HEK293 (cell line): ENCODE measurements around the gene DGKQ.
A peak's percentile ranks its signal among the peaks of the same experiment; 100 is the strongest.

ENCODE experiments used
- CTCF ChIA-PET: fragments of 350-600 bp; formaldehyde crosslinking; extraction: SDS; loops from one replicate; lab custom pipeline; 2021; ENCODE audit warnings: antibody characterized with exemption; lab: Yijun Ruan, JAX
- POLR2A ChIA-PET: fragments of 300-600 bp; formaldehyde crosslinking; extraction: SDS; loops from one replicate; lab custom pipeline; 2020; ENCODE audit warnings: antibody characterized with exemption, inconsistent platforms; lab: Yijun Ruan, JAX
- H3K27ac ChIP-seq: fragments of 200-500 bp; sonication (Bioruptor generic); 2 replicates; pipeline ENCODE4 v1.5.1; 2014; ENCODE audit warnings: low read depth, low read length, control low read depth, inconsistent platforms; ENCODE audit errors: extremely low read depth
- H3K36me3 ChIP-seq, 2 experiments: fragments of 200-500 bp in 1 of 2; sonication (Bioruptor generic) in 1 of 2; 1 replicate in 1 of 2; 2 replicates in 1 of 2; pipeline ENCODE4 v1.5.1; 2014 to 2017; ENCODE audit warnings: inconsistent platforms in 2 of 2, low read length in 2 of 2; ENCODE audit not compliant: control insufficient read depth in 2 of 2, insufficient read depth in 1 of 2
- H3K4me1 ChIP-seq: fragments of 200-500 bp; sonication (Bioruptor generic); 2 replicates; pipeline ENCODE4 v1.5.1; 2014; ENCODE audit warnings: mild to moderate bottlenecking, low read length, inconsistent platforms; ENCODE audit not compliant: control insufficient read depth, insufficient read depth
- H3K4me3 ChIP-seq: 2 replicates; pipeline ENCODE4 v1.5.1; 2011; ENCODE audit warnings: low read depth, mild to moderate bottlenecking, control low read depth, low read length, moderate library complexity
- H3K9me3 ChIP-seq: fragments of 200-500 bp; sonication (Bioruptor generic); 2 replicates; pipeline ENCODE4 v1.5.1; 2014; ENCODE audit warnings: low read depth, low read length, inconsistent platforms; ENCODE audit not compliant: control insufficient read depth, insufficient read depth
- KLF16 ChIP-seq: fragments of 450-650 bp; formaldehyde crosslinking; IDR thresholded peaks from 2 replicates; pipeline ENCODE4 v1.5.1; 2017; ENCODE audit warnings: missing biosample characterization, missing genetic modification characterization
- REPIN1 ChIP-seq: fragments of 450-650 bp; formaldehyde crosslinking; IDR thresholded peaks from 2 replicates; pipeline ENCODE4 v1.5.1; 2017; ENCODE audit warnings: missing biosample characterization, missing genetic modification characterization, low read depth
- TCF7L2 ChIP-seq: IDR thresholded peaks from 2 replicates; pipeline ENCODE4 v1.6.1; 2011; ENCODE audit warnings: low read depth, mild to moderate bottlenecking, inconsistent platforms, low read length, moderate library complexity, borderline replicate concordance
- ZBTB20 ChIP-seq: fragments of 450-650 bp; formaldehyde crosslinking; IDR thresholded peaks from 2 replicates; pipeline ENCODE4 v1.5.1; 2016; ENCODE audit warnings: missing biosample characterization, missing genetic modification characterization
- ZBTB49 ChIP-seq: fragments of 450-650 bp; formaldehyde crosslinking; IDR thresholded peaks from 2 replicates; pipeline ENCODE4 v1.5.1; 2016; ENCODE audit warnings: missing biosample characterization, missing genetic modification characterization, low read depth
- ZIC2 ChIP-seq: fragments of 450-650 bp; formaldehyde crosslinking; IDR thresholded peaks from 2 replicates; pipeline ENCODE4 v1.5.1; 2016; ENCODE audit warnings: missing biosample characterization, missing genetic modification characterization
- ZNF302 ChIP-seq: fragments of 450-650 bp; formaldehyde crosslinking; IDR thresholded peaks from 2 replicates; pipeline ENCODE4 v1.5.1; 2016; ENCODE audit warnings: missing biosample characterization, missing genetic modification characterization, low read depth
- ZNF426 ChIP-seq: fragments of 450-650 bp; formaldehyde crosslinking; IDR thresholded peaks from 2 replicates; pipeline ENCODE4 v1.5.1; 2017; ENCODE audit warnings: missing biosample characterization, missing genetic modification characterization, mild to moderate bottlenecking, inconsistent platforms, moderate library complexity
- ZNF449 ChIP-seq: fragments of 450-650 bp; formaldehyde crosslinking; IDR thresholded peaks from 2 replicates; pipeline ENCODE4 v1.5.1; 2017; ENCODE audit warnings: missing biosample characterization, mild to moderate bottlenecking, missing genetic modification characterization, moderate library complexity
- ZNF501 ChIP-seq: fragments of 450-650 bp; formaldehyde crosslinking; IDR thresholded peaks from 2 replicates; pipeline ENCODE4 v1.5.1; 2016; ENCODE audit warnings: missing biosample characterization, missing genetic modification characterization
- ZNF555 ChIP-seq: fragments of 450-650 bp; formaldehyde crosslinking; conservative IDR thresholded peaks from 2 replicates; pipeline ENCODE4 v1.5.1; 2017; ENCODE audit warnings: missing biosample characterization, mild to moderate bottlenecking, missing genetic modification characterization, inconsistent platforms
- ZNF596 ChIP-seq: fragments of 450-650 bp; IDR thresholded peaks from 2 replicates; pipeline ENCODE4 v1.5.0; 2018; ENCODE audit warnings: missing biosample characterization, mild to moderate bottlenecking, missing genetic modification characterization, moderate library complexity
- ZNF624 ChIP-seq: fragments of 450-650 bp; formaldehyde crosslinking; IDR thresholded peaks from 2 replicates; pipeline ENCODE4 v1.5.1; 2017; ENCODE audit warnings: missing biosample characterization, missing genetic modification characterization
- ZNF654 ChIP-seq: fragments of 450-650 bp; formaldehyde crosslinking; IDR thresholded peaks from 2 replicates; pipeline ENCODE4 v1.5.1; 2016; ENCODE audit warnings: low read depth, missing biosample characterization, missing genetic modification characterization
- ZNF660 ChIP-seq: fragments of 450-650 bp; IDR thresholded peaks from 2 replicates; pipeline ENCODE4 v1.5.1; 2018; ENCODE audit warnings: missing biosample characterization, mild to moderate bottlenecking, missing genetic modification characterization
- TF ChIP-seq, protein P1 (sequence below): fragments of 450-650 bp; formaldehyde crosslinking; IDR thresholded peaks from 2 replicates; pipeline ENCODE4 v1.5.1; 2016; ENCODE audit warnings: missing biosample characterization, missing genetic modification characterization
- TF ChIP-seq, protein P2 (sequence below): fragments of 450-650 bp; formaldehyde crosslinking; conservative IDR thresholded peaks from 2 replicates; pipeline ENCODE4 v1.5.1; 2016; ENCODE audit warnings: low read depth, missing biosample characterization, missing genetic modification characterization
- TF ChIP-seq, protein P3 (sequence below): fragments of 450-650 bp; formaldehyde crosslinking; IDR thresholded peaks from 2 replicates; pipeline ENCODE4 v1.5.1; 2016; ENCODE audit warnings: missing biosample characterization, missing genetic modification characterization

The DGKQ gene

GRCh38 chr4:992297-993110 is 19.1 kb upstream of the DGKQ start:
- POLR2A ChIA-PET = no interaction called here
- Histone ChIP-seq H3K27ac (no peak overlapping the region), H3K4me1 (no peaks in the 10 kb centered on the region; the same call in 1 of the 2 replicates), H3K36me3 (peaks cover 0 to 4% of the 10 kb centered on the region in 2 experiments; a peak in 1 of 3 replicates), H3K9me3 (no peaks in the 10 kb centered on the region), H3K4me3 (no peak overlapping the region)
- TF ChIP-seq ZNF302 (tag by site-specific recombination) (no peak), ZNF449 (tag by site-specific recombination) (peak; percentile 80), ZIC2 (tag by site-specific recombination) (peak; percentile 50), ZBTB20 (tag by site-specific recombination) (no peak)
- CTCF ChIA-PET = no interaction called here

DNA sequence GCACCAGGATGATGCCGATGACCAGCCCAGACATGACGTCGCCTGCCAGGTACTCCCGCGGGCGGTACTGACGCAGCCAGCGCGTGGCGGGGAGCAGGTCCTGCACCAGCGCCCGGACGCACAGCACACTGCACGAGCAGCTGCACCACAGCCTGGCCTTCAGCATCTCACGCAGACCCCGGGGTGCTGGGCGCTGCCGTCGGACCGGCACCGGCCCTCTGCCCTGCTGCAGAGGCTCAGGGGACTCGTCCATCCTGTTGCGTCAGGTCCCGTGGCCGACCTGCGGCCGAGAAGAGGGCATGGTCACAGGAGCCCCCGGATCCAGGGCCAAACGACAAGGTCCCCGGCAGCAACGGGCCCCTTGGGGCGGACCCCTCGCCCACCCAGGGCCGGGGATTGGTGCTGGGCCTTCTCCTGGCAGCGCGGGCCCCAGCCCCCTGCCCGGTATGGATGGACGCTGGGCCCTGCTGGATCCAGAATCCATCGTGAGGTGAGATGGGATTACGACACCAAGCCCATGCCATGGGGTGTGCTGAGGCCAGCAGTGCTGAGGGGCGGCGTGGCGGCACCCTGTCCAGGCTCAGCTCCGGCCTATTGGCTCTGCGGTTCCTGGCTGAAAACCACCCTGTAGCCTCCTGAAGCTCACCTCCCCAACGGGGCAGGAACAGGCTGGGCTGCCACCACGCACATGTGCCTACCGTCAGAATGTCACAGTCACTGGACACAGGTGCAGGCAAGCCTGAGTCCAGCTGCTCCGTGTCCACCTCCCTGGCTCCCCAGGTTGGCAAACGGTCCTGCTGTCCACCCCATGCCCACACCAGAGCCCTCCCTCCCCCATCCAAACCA is 18.3 kb upstream of the DGKQ start:
- Histone ChIP-seq H3K27ac (no peak overlapping the region), H3K36me3 (peaks cover 0 to 4% of the 10 kb centered on the region in 2 experiments; a peak in 1 of 3 replicates), H3K4me3 (no peak overlapping the region), H3K4me1 (no peaks in the 10 kb centered on the region), H3K9me3 (no peaks in the 10 kb centered on the region)
- CTCF ChIA-PET = no interaction called here
- POLR2A ChIA-PET = no interaction called here
- TF ChIP-seq, protein P1, sequence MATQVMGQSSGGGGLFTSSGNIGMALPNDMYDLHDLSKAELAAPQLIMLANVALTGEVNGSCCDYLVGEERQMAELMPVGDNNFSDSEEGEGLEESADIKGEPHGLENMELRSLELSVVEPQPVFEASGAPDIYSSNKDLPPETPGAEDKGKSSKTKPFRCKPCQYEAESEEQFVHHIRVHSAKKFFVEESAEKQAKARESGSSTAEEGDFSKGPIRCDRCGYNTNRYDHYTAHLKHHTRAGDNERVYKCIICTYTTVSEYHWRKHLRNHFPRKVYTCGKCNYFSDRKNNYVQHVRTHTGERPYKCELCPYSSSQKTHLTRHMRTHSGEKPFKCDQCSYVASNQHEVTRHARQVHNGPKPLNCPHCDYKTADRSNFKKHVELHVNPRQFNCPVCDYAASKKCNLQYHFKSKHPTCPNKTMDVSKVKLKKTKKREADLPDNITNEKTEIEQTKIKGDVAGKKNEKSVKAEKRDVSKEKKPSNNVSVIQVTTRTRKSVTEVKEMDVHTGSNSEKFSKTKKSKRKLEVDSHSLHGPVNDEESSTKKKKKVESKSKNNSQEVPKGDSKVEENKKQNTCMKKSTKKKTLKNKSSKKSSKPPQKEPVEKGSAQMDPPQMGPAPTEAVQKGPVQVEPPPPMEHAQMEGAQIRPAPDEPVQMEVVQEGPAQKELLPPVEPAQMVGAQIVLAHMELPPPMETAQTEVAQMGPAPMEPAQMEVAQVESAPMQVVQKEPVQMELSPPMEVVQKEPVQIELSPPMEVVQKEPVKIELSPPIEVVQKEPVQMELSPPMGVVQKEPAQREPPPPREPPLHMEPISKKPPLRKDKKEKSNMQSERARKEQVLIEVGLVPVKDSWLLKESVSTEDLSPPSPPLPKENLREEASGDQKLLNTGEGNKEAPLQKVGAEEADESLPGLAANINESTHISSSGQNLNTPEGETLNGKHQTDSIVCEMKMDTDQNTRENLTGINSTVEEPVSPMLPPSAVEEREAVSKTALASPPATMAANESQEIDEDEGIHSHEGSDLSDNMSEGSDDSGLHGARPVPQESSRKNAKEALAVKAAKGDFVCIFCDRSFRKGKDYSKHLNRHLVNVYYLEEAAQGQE (tag by site-specific recombination) = no peak
- TF ChIP-seq ZNF302 (tag by site-specific recombination) (no peak), TCF7L2 (no peak), REPIN1 (tag by site-specific recombination) (no peak), ZNF426 (tag by site-specific recombination) (no peak), ZBTB49 (tag by site-specific recombination) (no peak), ZNF555 (tag by site-specific recombination) (no peak), KLF16 (no peak), ZNF596 (tag by site-specific recombination) (no peak), ZNF624 (tag by site-specific recombination) (no peak), ZNF660 (tag by site-specific recombination) (no peak), ZNF654 (no peak), ZNF501 (no peak)
- TF ChIP-seq, protein P2, sequence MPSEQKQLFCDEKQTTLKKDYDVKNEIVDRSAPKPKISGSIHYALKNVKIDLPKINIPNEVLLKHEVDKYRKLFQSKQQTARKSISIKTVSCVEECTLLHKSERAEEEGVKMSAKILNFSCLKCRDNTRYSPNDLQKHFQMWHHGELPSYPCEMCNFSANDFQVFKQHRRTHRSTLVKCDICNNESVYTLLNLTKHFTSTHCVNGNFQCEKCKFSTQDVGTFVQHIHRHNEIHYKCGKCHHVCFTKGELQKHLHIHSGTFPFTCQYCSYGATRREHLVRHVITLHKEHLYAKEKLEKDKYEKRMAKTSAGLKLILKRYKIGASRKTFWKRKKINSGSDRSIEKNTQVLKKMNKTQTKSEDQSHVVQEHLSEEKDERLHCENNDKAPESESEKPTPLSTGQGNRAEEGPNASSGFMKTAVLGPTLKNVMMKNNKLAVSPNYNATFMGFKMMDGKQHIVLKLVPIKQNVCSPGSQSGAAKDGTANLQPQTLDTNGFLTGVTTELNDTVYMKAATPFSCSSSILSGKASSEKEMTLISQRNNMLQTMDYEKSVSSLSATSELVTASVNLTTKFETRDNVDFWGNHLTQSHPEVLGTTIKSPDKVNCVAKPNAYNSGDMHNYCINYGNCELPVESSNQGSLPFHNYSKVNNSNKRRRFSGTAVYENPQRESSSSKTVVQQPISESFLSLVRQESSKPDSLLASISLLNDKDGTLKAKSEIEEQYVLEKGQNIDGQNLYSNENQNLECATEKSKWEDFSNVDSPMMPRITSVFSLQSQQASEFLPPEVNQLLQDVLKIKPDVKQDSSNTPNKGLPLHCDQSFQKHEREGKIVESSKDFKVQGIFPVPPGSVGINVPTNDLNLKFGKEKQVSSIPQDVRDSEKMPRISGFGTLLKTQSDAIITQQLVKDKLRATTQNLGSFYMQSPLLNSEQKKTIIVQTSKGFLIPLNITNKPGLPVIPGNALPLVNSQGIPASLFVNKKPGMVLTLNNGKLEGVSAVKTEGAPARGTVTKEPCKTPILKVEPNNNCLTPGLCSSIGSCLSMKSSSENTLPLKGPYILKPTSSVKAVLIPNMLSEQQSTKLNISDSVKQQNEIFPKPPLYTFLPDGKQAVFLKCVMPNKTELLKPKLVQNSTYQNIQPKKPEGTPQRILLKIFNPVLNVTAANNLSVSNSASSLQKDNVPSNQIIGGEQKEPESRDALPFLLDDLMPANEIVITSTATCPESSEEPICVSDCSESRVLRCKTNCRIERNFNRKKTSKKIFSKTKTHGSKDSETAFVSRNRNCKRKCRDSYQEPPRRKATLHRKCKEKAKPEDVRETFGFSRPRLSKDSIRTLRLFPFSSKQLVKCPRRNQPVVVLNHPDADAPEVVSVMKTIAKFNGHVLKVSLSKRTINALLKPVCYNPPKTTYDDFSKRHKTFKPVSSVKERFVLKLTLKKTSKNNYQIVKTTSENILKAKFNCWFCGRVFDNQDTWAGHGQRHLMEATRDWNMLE = no peak
- TF ChIP-seq, protein P3, sequence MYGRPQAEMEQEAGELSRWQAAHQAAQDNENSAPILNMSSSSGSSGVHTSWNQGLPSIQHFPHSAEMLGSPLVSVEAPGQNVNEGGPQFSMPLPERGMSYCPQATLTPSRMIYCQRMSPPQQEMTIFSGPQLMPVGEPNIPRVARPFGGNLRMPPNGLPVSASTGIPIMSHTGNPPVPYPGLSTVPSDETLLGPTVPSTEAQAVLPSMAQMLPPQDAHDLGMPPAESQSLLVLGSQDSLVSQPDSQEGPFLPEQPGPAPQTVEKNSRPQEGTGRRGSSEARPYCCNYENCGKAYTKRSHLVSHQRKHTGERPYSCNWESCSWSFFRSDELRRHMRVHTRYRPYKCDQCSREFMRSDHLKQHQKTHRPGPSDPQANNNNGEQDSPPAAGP (tag by site-specific recombination) = no peak
